LoVo (cell line): ENCODE data around the gene EFCAB5.
"Not testable (repeated sequence)": the region's sequence is repeated elsewhere in the genome, so short reads cannot be mapped to it uniquely, and the experiment has no call there.

Source experiments
- DNase-seq: peaks from one replicate; pipeline ENCODE4 v3.0.0-alpha.2; 2016; ENCODE audit warnings: low spot score

EFCAB5 gene

DNA sequence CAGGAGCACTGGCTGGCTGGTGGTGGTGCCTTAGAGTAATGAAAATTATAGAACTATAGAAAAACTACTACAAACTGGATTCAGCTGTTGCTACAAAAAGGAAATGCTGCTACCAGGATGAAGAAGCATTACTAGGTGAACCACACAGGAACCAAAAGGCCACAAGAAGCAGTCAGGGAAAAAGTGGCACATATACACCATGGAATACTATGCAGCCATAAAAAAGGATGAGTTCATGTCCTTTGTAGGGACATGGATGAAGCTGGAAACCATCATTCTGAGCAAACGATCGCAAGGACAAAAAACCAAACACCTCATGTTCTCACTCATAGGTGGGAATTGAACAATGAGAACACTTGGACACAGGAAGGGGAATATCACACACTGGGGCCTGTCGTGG lies 5.5 kb upstream of the EFCAB5 start:
- not testable (repeated sequence) for DNase-seq

DNA sequence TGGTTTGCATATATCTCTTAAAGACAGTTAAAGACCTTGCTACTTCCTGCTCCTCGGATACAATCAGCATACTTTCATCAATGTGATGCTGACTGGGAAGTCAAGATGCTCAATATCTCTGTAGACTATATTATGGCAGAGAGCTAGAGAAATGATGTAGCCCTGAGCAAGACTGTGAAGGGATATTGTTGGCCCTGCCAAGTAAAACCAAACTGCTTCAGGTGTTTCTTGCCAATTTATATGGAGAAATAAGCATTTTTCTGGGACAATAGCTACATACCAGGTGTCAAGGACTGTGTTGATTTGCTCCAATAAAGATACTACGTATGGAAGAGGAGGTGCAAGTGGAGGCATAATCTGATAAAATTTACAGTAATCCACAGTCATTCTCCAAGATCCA lies 4.7 kb upstream of the EFCAB5 start:
- no peak for DNase-seq

DNA sequence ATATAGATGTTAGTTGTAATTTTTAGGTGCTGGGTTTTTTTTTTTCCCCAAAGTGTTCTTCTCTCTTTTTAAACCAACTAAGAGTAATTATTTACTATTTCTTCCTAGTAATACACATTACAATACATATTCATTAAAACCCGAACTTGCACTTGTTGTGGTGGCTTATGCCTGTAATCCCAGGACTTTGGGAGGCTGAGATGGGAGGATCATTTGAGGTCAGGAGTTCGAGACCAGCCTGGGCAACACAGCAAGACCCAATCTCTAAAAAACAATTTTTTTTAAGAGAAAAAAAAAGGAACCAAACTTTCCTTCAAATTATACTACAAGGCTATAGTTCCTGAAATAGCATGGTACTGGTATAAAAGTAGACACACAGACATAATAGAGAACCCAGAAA lies 3.8 kb downstream of the EFCAB5 start:
- DNase-seq, result no peak

DNA sequence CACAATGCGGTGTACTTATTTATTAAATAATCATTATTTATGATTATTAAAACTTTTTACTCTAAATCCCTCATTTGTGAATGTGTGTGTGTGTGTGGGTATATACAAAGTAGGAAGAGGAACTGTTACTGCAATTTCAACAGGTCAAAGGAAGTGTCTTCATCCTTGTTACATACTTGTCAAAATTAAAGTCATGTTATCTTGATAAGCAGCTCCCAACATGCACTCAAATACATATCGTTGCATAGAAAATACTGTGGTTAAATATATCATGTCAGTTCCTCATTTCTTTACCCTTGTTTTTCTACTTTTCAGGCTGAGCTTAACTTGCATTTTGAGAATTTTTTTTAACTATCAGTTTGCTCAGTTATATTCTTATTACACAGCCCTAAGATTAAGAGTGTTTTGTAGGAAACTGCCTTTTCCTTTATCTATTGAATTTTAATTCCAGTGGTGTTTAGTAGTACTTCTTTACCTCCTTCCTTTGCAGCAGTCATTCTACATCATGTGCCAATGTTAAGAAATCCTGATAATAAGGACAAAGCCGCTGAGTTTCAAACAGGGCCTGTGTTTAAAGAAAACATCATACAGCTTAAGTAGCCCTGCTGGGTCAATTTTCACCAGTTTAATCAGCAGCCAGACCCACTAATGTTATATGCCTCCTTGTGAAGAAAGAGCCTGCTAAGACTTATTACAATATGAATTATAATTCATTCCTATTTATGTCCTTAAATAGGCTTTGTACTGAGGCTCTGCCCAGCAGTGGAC lies 7.2 kb downstream of the EFCAB5 start:
- no peak for DNase-seq

DNA sequence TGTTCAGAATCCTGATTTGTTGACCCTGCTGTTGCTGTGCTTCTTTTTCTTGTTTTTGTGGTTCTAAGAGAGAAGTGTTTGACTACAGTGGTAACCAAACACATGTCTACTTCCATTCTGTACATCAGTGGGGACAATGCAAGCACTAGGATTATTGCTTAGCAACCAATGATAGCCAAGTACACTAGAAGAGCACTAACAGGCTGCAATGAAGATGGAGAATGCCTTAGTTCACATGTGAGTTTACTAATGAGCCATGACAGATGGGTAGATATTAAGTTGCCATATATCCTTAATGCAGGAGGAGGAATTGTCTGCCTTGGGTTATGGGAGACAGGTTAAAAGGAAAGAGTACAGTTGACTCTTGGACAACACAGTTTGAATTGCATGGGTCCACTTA lies 8.3 kb downstream of the EFCAB5 start:
- no peak for DNase-seq

DNA sequence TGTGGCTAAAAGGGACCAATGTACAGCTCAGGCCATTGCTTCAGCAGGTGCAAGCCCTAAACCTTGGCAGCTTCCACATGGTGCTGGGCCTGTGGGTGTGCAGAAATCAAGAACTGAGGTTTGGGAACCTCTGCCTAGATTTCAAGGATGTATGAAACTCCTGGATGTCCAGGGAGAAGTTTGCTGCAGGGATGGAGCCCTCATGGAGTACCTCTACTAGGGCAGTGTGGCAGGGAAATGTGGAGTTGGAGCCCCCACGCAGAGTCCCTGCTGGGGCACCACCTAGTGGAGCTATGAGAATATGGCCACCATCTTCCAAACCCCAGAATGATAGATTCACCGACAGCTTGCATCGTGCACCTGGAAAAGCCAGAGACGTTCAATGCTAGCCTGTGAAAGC lies 13.0 kb downstream of the EFCAB5 start:
- DNase-seq, result no peak

DNA sequence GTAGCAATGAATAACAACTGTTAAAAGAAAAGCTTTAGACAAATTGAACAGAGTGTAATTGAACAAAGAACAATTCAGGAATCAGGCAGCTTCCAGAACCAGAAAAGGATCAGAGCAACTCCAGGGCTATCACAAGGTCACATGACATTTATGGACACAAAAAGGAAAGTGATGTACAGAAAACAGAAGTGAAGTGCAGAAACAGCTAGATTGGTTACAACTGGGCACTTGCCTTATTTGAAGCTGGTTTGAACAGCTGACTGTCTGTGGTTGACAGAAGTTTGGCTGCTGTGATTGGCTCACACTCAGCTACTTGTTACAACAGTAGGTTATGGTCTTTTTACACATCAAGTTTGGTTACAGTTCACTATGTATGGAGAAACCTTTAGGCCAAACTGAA lies 14.8 kb downstream of the EFCAB5 start:
- no peak for DNase-seq

DNA sequence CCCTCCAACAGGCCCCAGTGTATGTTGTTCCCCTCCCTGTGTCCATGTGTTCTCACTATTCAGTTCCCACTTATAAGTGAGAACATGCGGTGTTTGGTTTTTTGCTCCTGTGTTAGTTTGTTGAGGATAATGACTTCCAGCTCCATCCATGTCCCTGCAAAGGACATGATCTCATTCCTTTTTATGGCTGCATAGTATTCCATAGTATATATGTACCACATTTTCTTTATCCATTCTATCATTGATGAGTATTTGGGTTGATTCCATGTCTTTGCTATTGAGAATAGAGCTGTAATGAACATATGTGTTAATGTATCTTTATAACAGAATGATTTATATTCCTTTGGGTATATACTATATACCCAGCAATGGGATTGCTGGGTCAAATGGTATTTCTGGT lies 16.1 kb downstream of the EFCAB5 start:
- DNase-seq, result not testable (repeated sequence)

DNA sequence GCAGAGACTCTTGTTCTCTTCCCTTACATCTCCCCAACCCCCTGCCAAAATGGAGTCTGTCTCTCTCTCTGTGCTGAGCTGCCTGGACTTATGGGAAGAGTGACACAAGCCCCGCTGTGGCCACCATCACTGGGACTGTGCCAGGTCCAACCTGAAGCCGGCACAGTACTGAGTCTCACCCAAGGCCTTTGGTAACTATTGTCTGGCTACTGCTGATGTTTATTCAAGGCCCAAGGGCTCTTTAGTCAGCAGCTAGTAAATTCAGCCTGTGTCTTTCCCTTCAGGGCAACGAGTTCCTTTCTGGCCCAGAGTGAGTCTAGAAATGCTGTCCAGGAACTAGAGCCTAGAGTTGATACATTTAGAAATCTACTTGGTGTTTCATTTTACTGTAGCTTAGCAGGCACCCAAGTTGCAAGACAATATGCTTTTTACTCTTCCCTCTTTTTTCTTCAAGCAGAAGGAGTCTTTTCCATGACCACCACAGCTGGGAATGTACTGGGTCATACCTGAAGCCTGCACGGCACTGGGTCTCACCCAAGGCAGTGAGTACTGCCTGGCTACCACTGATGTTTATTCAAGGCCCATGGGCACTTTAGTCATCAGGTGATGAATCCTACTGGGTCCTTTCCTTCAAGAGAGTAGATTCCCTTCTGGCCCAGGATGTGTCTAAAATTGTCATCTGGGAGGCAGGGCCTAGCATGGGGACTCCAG lies 17.7 kb downstream of the EFCAB5 start:
- DNase-seq, result no peak

DNA sequence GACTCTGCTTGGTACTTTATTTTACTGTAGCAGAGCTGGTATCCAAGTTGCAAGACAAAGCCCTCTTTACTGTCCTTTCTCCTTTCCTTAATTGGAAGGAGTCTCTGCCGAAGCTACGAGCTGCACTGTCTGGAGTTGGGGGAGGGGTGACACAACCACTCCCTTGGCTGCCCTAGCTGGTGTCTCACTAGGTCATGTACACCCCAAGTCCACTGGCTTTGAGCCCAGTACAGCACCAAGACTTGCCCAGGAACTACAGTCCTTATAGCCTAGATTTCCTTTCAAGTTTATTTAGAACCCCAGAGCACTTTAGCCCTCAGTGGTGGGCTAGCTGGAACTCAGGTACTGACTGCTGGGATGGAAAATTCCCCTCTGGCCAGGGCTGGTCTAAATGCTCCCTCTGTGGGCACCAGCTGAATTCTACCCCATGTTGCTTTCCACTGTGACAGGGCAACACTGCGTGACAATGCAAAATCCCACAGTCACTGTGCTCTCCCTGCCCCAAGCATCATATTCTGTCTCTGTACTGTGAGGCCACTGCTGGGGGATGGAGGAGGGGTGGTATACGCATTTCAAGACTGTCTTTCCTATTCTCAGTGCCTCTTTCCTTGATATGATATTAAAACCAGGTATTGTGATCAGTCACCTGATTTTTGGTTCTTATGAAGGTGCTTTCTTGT lies 18.4 kb downstream of the EFCAB5 start:
- no peak for DNase-seq

DNA sequence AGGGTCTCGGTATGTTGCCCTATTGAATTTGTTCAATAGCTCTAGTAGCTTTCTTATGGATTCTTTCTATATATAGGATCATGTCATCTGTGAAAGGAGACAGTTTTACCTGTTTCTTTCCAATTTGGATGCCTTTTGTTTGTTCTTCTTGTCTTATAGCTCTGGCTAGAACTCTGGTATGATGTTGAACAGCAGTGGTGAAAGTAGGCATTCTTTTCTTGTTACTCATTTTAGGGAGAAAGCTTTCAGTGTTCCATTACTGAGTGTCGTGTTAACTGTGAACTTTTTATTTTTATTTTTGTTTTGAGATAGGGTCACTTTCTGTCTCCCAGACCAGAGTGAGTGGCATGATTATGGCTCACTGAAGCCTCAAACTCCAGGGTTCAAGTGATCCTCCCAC lies 21.2 kb downstream of the EFCAB5 start:
- no peak for DNase-seq

DNA sequence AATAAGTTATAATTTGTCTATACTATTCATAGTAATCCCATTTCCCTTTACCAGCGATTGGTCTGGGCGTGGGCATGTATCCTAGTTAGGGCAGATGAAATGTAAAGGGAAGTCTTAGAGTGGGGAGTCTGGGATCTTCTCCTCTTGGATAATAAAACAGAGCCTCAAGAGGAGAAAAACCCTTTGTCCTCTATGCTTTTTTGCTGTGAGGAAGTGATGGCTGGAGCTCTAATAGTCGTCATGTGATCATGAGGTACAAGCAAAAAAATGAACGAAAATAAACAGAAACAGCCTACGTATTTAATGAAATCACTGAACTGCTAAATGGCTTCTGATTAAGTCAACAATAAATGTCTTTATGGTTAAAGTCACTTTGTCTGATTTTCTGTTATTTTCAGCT lies 26.8 kb downstream of the EFCAB5 start:
- no peak for DNase-seq

DNA sequence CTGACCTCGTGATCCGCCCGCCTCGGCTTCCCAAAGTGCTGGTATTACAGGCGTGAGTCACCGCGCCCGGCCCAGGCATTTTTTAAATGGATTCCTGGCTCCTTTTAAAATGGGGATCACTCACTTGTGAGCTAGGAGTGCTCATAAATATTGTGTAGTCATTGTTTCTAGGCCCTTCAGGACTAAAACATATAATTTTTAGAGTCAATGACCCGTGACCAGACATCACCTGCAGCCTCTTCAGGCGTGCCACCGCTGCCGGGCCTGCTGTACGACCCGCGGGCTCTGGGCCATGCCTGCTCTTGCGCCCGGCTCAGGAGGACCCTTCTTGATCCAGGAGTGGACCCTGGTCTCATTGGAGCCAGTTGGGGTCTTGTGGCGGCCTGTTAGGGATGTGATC lies 30.8 kb downstream of the EFCAB5 start:
- DNase-seq, result no peak

DNA sequence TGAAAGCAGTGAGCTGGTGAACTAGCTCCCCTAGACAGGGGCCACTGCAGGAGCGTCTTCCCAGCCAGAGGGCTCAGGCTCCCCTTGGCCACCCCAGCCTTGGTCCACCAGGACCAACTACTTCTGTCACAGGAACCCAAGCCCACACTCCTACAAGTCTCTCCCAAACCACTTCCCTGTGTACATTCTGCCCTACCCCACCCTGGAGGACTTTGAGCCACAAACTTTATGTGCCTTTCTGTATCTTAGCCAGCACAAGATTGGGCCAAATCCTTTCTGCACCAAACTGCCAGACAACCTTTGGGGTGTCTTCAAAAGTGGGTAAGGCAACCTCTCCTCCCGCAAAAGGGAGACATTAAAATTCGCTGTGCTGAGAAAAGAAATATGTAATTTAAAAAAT lies 31.6 kb downstream of the EFCAB5 start:
- DNase-seq, result no peak

DNA sequence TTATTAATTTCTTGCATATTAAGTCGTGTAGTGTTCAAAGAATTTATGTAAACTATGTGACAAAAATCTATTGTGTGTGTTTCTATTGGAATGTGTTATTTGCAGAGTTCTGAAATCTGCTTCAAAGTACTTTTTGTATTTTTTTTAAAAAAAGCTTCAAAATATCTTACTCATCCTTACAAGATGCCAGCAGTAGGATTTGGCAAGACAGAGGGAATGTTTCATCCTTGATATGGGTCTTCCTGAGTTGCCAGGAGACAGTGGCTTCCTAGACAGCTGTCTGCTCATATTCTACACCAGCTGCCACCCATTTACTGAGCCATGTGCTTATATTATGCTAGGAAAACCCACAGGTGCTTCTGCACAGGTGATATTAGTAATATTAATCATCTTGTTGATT lies 36.4 kb downstream of the EFCAB5 start:
- DNase-seq, result no peak

DNA sequence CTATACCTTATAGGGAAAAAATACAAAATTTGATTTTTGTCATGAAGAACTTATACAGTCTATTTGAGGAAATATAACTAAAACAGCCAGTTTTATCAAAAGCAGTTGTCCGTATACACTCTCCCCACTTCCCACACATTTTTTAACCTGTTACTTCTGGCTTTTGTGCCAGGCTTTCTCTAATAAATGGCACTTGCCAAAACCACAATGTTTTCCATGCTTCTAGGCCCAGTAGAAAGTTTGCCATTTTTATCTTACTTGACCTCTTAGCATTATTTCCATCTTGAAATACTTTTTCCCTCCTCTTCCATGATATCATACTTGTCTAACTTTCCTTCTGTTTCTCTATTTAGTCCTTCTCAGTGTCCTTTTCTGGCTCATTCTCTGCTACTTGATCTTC lies 38.8 kb downstream of the EFCAB5 start:
- DNase-seq, result no peak

DNA sequence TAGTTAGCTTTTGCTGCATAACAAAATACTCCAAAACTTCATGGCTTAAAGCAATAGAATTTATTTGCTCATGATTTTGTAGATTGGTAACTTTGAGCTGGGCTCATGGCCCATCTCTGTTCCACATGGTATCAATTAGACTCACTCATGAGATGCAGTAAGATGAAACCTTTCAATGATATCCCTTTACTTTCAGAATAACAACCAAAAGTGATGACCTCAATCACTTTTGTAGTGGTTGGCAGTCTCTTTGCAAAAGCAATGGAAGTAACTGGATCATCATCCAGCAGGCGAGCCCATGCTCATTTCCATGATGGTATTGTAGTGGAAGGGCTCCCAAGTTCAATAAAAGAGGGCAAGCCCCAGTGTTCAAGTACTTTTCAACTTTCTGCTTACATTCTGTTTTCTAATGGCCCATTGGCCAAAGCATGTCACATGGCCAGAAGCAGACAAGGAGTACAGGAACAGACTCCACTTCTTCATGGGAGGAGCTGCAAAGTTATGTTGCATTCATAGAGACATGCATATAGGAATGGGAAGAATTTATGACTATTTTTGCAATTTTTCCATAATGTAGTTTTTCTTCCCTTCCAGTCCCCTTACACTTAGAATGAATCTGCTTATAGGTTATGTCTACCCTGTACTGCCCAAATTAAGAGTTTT lies 41.7 kb downstream of the EFCAB5 start:
- DNase-seq, result no peak

DNA sequence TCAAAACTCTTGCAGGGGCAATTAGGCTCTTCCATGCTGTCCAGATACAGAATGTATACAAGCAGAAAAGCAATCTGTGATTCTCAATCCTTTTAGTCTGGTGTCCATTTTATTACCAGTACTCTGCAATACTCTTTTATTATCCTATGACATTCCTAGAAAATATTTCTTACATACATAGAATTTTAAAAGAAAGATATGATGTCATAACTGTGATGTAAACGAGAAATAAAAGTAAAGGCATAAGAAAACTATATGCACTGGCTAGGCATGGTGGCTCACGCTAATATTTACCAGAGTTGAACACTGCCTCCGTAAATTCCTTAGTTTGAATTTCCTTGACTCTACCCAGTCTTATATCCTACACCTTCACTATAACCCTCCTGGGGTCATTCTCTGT lies 55.0 kb downstream of the EFCAB5 start:
- no peak for DNase-seq

DNA sequence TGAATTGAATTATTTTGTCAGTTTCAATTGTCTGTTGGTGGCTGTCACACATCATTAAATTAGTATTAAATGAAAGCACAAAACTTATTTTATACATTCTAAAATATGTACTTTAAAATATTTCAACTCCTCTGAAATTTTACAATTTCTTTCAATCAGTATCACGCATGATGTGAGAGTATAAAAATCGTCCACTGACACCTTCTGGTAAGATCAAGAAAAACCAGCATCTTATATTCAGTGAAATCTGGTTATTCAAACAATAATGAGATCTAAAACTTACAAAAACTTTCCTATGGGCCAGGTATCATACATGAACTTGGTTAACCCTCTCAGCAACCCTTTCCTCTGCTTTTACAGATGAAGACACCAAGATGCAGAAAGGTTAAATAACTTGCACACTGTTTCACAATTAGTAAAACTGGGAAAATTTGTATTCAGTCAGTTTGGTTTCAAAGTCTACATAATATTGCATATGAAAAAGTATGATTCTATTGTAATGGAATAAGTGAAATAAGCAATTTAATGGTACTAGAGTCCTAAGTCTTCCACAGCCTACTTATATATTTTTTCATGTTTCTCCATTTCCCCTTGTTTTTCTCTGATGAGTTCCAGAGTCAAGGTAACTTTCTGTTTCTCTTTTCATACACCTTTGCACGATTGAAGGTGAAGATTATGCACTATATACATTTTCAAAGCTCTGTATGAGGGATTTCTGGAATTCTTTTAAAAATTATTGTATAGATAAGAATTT lies 58.7 kb downstream of the EFCAB5 start:
- DNase-seq, result no peak

DNA sequence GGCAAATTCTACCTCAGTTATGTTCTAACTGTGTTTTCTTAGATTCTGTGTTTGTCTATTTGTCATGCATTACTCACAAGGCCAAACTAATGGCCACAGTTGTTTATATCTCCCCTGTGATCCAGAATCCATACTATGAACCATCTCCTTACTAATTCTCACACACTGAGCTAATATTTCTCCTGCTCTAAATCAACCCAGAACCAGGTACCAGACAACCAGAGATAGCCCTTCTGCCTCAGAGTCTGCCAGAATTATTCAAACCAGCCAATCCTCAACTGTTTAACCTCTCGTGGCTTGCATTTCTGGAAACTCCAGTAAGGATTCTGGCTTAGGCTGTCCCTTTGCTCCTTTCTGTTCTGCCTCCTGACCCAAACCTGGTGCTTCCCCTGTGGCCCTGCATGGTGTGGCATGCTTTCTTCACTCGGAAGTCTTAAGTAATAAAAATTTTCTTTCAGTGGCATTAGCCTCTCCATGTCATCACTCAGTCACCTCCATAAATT lies 59.4 kb downstream of the EFCAB5 start:
- DNase-seq, result no peak

DNA sequence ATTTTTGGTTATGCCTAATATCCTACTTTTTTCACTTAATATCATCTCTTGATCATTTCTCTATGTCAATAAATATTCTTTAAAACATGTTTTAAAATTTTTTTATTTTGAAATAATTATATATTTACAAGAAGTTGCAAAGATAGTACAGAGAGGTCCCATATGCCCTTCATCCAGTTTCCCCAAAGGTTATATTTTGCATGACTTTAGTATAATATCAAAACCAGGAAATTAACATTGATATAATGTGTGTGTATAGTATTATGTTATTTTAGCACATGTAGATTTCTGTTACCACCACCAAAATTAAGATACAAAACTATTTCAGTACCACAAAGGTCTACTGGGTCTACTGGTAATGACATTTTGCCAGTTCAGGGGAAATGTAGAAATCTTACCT lies 60.7 kb downstream of the EFCAB5 start:
- DNase-seq, result no peak
